Measurements from ENCODE around the gene ATP2B3.

ATP2B3 gene

GRCh38 chrX:153517423-153517822 lies at the start of gene ATP2B3:
ATP2B3 (plus strand) TSS chrX:153517642; CDS start chrX:153536248, 18,606 bp downstream.
- no peak for DNase-seq

DNA sequence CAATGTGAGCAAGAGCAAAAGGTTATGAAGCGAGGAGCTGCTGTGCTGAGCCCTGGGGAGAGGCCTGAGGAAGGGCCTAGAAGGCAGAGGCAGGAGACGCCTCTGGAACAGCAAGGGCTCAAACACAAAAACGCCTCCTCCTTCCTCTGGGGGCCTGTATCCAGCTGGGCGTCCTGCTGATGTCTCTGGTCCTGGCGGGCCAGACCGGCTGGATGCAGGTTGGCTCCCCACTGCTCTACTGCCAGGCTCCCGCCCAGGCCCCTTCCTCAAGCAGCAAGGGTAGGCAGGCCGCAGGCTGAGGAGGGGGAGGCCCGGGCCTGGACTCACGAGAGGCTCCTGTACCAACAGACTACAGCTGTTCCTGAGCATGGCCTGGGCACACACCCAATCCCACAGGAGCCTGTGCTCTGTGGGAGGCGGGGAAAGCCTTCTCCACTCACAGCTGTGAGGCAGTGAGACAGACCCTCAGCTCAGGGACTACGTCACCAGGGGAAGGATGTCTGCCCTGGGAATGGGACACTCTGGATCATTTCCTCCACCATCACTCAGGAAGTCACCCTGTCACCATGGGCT lies 49.3 kb upstream of the ATP2B3 start:
- DNase-seq = no peak

DNA sequence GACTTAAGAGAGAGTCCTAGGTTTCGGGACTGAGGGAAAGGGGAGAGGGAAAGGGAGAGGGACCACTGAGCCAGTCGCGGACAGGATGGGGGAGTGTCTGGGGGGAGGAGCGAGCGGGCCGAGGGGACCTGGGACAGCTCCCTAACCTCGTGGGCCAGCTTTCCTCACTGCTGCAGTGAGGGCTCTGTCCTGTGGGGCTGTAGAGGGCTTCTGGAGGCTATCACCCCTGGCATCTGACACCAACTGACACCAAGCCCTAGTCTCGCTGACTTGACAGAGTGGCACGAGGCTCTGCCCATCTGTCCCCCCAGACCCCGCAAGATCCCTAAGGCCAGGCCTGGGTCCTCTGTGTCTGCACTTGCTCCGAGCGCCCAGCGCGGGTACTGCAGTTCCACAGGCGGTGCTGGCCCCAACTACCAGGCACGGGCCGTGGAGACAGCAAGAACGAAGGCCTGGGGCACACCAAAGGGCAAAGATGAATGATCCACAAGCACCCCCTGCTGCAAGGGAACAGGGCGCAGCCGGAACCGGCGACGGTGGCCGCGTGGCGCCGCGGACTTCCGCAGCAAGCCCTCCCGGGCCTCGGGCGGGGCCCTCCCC lies 47.5 kb upstream of the ATP2B3 start:
- DNase-seq = peak; percentile 55

- DNase-seq = peak; percentile 92
Measured at GRCh38 chrX:153470411-153471363, 46.8 kb upstream of the ATP2B3 start, which contains the start of gene HAUS7. HAUS7 (minus strand) TSS chrX:153470576; CDS start chrX:153470557, 19 bp downstream.

DNA sequence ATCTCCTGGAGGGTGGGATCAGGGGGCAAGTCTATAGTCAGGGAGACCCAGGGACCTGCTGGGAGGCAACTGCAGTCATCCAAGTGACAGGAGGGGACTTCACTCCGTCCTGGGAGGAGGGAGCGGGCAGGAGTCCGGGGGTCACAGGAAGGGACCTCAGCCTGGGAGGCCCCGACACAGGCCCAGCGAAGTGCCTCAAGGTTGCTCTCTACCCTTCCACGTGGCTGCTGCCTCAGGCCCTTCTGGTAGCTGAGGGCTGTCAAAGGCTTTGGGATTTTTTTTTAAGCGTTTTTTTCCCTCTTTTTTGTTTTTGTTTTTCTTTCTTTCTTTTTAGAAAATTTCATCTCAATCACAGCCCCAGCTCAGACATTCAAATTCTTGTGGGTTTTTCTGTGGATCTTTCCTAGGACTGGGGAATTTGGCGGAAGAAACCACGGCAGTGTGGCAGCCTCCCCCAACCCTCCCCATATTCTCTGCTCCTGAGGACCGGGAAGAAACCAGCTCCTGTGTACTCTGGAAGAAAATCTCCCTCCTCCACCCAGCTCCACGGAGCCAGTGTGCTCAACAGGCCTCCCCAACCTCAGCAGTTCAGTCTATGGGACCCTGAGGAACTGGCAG lies 45.7 kb upstream of the ATP2B3 start:
- no peak for DNase-seq

DNA sequence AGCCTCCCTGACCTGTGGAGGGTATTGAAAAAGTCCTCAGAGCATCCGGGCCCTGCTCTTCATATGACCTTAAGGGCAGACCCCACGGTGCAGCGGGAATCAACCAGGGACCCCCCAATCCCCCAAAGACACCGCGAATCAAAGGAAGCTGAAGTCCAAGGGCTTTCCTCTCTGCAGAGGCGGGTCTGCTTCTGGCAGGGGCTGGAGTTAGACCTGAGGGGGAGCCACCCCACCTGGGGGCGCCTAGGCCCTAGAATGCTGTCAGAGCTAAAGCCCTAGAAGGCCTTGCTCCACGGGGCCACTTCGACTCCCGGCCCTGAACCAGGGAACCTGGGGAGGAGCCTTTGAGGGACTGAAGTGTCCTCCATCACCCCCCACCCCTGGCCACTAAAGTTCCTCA lies 44.3 kb upstream of the ATP2B3 start:
- DNase-seq = no peak

- no peak for DNase-seq
Measured at GRCh38 chrX:153474266-153474665, 43.2 kb upstream of the ATP2B3 start.

- peak; percentile 21 for DNase-seq
Measured at GRCh38 chrX:153474718-153475117, 42.7 kb upstream of the ATP2B3 start.

GRCh38 chrX:153475271-153475670 lies 42.2 kb upstream of the ATP2B3 start:
- no peak for DNase-seq

GRCh38 chrX:153475751-153476281 lies 41.6 kb upstream of the ATP2B3 start:
- no peak for DNase-seq

DNA sequence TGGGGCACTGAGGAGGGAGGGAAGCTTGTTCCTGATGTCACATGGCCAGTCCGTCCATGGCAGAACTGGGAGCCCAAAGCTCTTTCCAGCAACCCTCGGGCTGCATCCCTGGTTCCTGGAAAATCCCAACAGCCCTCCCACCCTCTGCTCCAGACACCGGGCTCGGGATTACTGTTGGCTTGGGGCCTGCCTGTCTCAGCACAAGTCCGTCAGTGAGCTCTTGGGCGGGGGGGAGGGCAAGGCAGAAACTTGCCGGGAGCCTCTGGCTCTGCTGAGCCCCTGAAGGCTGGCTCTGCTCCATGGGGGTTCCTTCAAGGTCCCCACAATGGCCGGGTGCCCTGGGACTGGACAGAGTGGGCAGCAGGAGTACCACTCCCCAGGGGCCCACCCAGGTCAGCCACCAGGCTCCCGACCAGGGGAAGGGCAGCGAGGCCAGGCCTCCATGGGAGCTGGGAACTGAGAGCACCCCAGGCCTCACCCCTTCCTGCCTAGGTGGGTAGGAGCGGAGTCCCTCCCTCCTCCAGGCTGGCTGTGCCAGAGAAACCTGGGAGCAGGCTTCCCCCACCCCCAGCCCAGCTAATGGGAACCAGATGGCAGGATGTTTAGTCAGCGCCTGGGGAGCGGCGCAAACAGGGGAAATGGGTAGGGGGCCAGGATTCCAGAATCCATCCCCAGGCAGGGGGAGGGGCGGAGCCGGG lies 40.6 kb upstream of the ATP2B3 start:
- no peak for DNase-seq

- DNase-seq = no peak
Measured at GRCh38 chrX:153477364-153477857, 40.0 kb upstream of the ATP2B3 start.

DNA sequence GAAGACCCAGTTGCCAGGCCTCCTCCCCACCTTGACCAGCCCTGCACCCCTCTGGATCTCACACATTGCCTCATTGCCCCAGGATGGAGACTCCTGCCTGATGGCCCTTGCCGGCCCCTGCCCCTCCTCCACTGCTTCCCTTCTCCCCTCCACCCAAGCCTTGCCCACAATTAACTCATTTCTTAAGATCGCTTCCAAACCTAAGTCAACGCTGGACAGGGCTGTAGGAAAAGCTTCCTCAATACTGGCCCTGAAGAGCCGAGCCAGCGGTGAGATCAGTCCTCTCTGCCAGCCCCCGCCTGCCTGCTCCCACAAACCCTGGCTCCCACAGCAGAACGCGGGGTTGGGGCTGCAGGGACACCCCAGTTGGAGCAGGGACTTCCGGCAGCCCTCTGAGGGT lies 39.5 kb upstream of the ATP2B3 start:
- DNase-seq = no peak

- no peak for DNase-seq
Measured at GRCh38 chrX:153478746-153479145, 38.7 kb upstream of the ATP2B3 start.

- DNase-seq = no peak
Measured at GRCh38 chrX:153481043-153481442, 36.4 kb upstream of the ATP2B3 start.

DNA sequence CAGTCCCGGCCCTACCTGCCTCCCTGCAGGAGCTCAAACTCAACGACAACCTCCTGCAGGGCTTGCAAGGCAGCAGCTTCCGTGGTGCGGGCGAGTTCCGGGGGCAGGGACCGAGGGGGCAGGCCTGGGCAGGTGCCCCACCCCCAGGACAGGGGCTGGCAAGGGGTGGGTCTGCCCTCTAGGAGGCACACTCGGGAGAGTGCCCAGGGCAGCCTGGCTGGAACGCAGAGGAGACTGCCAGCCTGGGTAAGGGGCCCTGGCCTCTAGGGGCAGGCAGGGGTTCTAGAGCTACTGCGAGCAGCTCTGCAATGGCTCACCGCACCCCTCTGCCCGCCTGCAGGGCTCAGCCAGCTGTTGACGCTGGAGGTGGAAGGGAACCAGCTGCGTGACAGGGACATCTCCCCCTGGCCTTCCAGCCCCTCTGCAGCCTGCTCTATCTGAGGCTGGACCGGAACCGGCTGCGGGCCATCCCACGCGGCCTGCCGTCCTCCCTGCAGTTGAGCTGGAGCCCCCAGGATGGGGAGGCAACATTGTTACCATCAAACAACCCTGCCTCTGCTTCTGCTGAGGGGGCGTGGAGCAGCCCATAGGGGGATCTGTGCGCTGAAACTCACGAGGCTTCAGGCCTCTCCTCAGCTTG lies 34.9 kb upstream of the ATP2B3 start:
- no peak for DNase-seq

- DNase-seq = no peak
Measured at GRCh38 chrX:153485396-153486080, 31.9 kb upstream of the ATP2B3 start.

DNA sequence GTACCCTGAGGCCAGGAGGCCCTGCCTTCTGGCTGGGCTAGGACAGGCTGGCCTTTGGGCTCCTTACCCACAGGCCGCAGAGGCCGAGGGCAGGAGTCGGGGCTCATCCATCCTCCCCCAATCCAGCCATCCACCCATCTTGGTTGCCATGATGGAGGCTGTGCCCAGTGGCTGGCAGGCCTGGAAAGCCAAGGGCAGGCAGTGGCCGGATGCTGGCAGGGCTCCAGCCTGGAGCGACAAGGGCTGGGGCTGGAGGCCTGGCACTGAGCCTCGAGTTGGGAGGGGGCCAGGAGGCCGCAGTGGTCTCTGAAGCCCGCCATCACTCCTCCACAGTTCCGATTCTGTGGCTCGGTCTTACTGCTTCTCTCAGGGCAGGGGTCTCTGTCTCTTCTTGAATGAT lies 31.3 kb upstream of the ATP2B3 start:
- DNase-seq = no peak

GRCh38 chrX:153487590-153488071 lies 29.8 kb upstream of the ATP2B3 start:
- DNase-seq = no peak

DNA sequence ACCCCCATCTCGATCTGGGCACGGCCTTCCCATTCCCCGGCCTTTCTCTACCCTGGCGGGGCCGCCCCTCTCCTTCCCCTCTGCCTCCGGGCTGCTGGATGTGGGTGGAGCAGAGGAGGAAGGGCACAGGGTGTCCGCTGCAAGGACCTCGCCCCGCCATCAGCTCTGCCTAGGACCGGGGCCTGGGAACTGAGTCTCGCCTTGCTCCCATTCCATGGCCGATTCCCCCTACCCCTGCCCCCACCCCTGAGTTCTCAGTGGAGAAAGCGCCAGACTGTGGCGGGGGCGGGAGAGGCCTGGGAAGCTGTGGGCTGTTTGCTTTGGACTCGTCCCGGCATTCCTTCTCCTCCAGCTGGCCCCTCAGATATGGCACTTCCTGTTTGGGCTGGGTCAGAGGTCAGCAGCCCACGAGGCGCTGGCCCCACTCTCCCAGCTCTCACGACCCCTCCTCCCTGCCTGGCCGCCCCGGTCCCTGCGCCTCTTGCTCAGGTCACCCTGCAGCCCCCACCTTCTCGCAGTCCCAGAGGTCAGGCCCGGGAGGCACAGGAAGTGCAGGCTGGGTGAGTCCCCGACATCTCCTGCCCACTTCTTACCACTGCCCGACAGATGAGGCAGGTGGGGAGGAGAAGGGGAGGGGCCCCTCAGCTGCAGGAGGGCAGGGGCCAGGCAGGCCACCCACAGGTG lies 29.1 kb upstream of the ATP2B3 start:
- DNase-seq = no peak

Data from RPMI8226 (cell line).